Measurements from ENCODE around the gene TOR1AIP2. TPM values are rescaled to one million over a fixed set of nuclear protein-coding genes. Genes with fewer than 3 reads are reported as not detected.

Gene TOR1AIP2
- total RNA-seq (10 to 100 TPM; 43.2 to 63.3 (median 53.3) TPM), polyA plus RNA-seq (10 to 100 TPM in 1 of 2 donors, 1 to 10 TPM in 1; 8.1 to 16.0 TPM)
- long read RNA-seq, donor 1, full-length matches to known transcripts = 2 of 6 reads
- long read RNA-seq, donor 1, partial matches to known transcripts = 0 of 6 reads
- long read RNA-seq, donor 1, other reads (novel, unspliced or antisense) = 4 of 6 reads
- long read RNA-seq, donor 2, full-length matches to known transcripts = 8 of 17 reads
- long read RNA-seq, donor 2, partial matches to known transcripts = 2 of 17 reads
- long read RNA-seq, donor 2, other reads (novel, unspliced or antisense) = 7 of 17 reads
- long read RNA-seq, donor 3, full-length matches to known transcripts = 16 of 53 reads
- long read RNA-seq, donor 3, partial matches to known transcripts = 4 of 53 reads
- long read RNA-seq, donor 3, other reads (novel, unspliced or antisense) = 33 of 53 reads

DNA sequence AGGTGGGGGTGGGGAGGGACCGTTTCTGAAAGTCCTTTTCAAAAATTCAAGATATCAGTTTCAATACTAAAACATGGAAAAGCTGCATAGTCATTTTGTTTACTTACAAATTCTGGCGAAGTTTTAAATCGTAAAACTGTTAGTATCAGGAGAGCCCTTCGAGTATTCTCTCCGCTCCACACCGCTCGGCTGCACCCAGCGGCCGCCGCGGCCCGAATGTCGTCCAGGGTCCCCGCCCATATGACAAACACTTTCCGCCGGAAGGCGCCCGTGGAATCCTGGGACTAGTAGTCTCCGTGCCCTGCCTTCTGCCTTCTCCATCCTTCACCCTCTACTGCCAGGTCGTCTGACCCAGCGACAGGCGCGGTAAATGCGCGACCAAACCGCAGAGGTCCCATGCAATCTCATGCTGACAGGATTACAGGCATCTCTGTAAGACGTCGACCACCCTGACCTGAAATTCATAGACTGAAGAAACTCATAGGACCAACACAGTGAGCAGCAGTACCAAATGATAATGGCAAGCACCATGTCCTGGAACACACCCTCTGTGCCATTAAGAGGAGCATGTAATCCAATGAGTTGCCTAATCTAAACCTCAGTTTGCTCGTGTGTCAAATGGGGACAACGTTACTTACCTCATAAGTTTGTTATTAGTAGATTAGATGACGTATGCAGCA, at the start of gene TOR1AIP2:
TOR1AIP2 (minus strand) TSS at position 218 of the 680 bp plus-strand sequence. CDS start 25,138 bp downstream, outside the sequence.
- H3K36me3 ChIP-seq = peaks cover 0 to 36% (median 7%) of the 10 kb centered on the region in 9 donors
- no peaks in the 10 kb centered on the region for H3K27me3 ChIP-seq
- H3K27ac ChIP-seq = peak within 1 kb of the TSS in 9 of 10 donors; percentile 29 to 79 (median 71)
- ATAC-seq (peak; percentile 53 to 73 (median 70)), DNase-seq (peak; percentile 89 to 92)
- TF ChIP-seq, protein P1, sequence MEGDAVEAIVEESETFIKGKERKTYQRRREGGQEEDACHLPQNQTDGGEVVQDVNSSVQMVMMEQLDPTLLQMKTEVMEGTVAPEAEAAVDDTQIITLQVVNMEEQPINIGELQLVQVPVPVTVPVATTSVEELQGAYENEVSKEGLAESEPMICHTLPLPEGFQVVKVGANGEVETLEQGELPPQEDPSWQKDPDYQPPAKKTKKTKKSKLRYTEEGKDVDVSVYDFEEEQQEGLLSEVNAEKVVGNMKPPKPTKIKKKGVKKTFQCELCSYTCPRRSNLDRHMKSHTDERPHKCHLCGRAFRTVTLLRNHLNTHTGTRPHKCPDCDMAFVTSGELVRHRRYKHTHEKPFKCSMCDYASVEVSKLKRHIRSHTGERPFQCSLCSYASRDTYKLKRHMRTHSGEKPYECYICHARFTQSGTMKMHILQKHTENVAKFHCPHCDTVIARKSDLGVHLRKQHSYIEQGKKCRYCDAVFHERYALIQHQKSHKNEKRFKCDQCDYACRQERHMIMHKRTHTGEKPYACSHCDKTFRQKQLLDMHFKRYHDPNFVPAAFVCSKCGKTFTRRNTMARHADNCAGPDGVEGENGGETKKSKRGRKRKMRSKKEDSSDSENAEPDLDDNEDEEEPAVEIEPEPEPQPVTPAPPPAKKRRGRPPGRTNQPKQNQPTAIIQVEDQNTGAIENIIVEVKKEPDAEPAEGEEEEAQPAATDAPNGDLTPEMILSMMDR (IDR thresholded peaks at IDR 0.05) = no peak
- 4% methylated on average over 31 of the region's 31 CpGs for WGBS, 2 donors
- H3K9me3 ChIP-seq = no peaks in the 10 kb centered on the region
- peak within 1 kb of the TSS; percentile 55 to 80 (median 72) for H3K4me3 ChIP-seq
- intact Hi-C loops (cut with DNase I) = loop anchor here in 1 of 10 donors (10.0 kb wide), 1 partner anchor 297 kb away; no protein-coding TSS in a partner anchor
- peaks cover 0 to 61% (median 39%) of the 10 kb centered on the region in 9 donors for H3K4me1 ChIP-seq

DNA sequence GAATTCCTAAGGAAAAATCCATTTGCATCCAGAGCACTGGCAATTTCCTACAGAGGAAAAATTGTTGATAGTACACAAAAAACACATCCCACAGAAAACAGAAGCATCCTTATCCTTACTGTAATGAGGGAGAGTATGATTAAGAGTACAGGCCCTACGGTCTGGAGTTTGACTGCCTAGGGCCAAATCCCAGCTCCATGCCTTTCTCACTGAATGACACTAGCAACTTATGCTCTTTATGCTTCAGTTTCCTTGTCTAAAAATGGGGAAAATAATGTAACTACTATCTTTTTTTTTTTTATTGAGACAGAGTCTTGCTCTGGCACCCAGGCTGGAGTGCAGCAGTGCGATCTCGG, 49.2 kb upstream of the TOR1AIP2 start:
- DNase-seq = no peak
- Histone ChIP-seq H3K4me1 (peaks cover 0 to 25% (median 4%) of the 10 kb centered on the region in 9 donors), H3K36me3 (peaks cover 0 to 7% (median 0%) of the 10 kb centered on the region in 9 donors), H3K9me3 (no peaks in the 10 kb centered on the region), H3K27ac (no peak overlapping the region), H3K4me3 (no peak overlapping the region), H3K27me3 (no peaks in the 10 kb centered on the region)
- WGBS, 2 donors = 95 to 99% methylated on average over 3 of the region's 3 CpGs
- intact Hi-C loops (cut with DNase I) = no loop called here
- TF ChIP-seq, protein P1 (IDR thresholded peaks at IDR 0.05) = no peak
- ATAC-seq = no peak

DNA sequence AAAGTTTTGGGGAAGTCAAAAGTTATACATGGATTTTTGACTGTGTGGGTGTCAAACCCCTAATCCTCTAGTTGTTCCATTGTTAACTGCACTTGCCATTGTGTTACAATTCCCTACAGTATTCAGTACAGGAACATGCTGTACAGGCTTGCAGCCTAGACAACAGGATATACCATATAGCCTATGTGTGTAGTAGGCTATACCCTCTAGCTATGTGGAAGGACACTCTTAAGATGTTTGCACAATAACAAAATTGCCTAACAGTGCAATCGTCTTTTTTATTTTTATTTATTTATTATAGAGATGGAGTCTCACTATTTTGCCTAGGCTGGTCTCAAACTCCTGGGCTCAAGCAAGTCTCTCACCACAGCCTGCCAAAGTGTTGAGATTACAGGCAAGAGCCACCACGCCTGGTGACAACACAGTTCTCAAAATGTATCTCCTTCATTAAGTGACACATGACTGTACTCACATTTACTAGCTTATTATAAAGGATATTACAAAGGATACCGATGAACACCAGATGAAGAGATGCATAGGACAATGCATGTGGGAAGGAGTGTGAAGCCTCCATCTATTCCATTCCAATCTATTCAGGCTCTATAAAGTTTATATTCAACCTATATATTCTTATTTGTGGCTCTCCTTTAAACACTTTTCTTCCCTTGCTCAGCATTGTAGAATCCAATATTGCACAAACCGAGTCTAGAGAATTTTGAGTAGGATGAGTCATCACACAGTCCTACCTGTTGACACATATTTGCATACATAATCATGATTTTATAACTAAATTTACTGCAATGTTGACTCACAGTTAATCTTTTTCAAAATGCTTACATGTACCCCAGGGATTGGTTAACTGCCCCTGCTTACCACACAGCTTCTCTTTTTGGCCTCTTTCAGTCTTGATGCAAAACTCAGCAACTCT, 48.6 kb upstream of the TOR1AIP2 start:
- Histone ChIP-seq H3K9me3 (no peaks in the 10 kb centered on the region), H3K4me1 (peaks cover 0 to 25% (median 4%) of the 10 kb centered on the region in 9 donors), H3K36me3 (peaks cover 0 to 14% (median 0%) of the 10 kb centered on the region in 9 donors), H3K4me3 (no peak overlapping the region), H3K27ac (no peak overlapping the region), H3K27me3 (no peaks in the 10 kb centered on the region)
- no peak for DNase-seq
- TF ChIP-seq, protein P1 (IDR thresholded peaks at IDR 0.05) = no peak
- 85 to 87% methylated on average over 4 of the region's 4 CpGs for WGBS, 2 donors
- intact Hi-C loops (cut with DNase I) = no loop called here
- no peak for ATAC-seq

Measured in heart right ventricle (tissue), 16 donors.